Hematopoietic multipotent progenitor cell (in vitro differentiated cells): Measurements from ENCODE around the gene CHKA. TPM values are rescaled to one million over a fixed set of nuclear protein-coding genes. Genes with fewer than 3 reads are reported as not detected.

Source experiments
- DNase-seq, 3 donors: peaks; one replicate each; pipeline ENCODE4 v3.0.0-alpha.2; 2011 to 2015; ENCODE audit warnings: low read depth in 2 of 3, low spot score in 2 of 3
- total RNA-seq: library from RNA; depleted of rRNA; stranded (reverse); fragments of >200 nt; gene quantifications from one replicate; pipeline ENCODE4 v1.2.3, GENCODE V29; 2012

The CHKA gene
- total RNA-seq, 1 donor, result 24.5 TPM

DNA sequence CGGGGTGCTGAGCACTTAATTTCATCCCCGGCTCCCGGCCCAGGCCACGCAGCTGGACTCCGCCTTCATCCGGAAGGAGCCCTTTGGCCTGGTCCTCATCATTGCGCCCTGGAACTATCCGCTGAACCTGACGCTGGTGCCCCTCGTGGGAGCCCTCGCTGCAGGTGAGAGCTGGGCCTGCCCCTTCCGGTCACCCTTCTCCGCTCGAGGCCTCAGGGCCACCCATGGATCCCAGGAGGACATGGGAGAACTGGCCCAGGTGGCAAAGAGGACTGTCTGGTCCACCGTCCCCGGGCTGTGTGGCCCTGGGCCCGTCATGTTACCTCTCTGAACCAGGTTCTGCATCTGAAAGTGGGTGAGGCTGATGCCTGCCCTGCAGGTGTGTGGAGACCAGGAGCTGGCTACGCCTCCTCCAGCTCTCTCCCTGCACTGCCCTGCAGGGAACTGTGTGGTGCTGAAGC lies 102.4 kb downstream of the CHKA start:
- DNase-seq, result no peak

DNA sequence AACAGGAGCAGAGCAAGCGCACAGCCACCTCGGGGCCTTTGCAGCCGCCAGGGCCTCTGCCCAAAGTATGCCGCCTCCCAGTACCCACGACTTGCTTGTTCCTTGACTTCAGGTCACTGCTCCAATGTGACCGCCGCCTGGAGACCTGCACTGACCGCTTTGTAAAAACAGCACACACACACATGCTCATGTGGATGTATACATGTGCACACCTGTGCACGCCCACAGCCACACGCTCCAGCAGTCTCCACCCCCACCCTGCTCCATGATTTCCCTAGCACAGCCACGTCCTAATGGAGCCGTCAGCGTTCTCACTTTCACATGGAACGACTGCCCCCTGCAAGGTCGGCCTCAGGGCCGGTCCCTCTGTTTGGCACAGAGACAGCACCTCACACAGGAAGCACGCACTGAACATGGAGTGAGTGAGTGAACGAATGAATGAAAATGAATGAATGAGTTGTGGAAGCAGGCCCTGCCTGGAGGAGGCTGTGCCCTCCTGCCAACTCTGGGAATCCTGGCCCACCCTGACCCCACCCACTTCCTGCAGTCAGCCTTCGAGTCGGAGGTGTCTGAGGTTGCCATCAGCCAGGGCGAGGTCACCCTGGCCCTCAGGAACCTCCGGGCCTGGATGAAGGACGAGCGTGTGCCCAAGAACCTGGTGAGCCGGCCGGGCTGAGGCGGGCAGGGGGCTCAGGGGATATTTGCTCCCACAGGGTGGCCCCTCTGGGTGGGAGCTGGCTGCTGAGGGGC lies 103.0 kb downstream of the CHKA start:
- DNase-seq, result no peak

DNA sequence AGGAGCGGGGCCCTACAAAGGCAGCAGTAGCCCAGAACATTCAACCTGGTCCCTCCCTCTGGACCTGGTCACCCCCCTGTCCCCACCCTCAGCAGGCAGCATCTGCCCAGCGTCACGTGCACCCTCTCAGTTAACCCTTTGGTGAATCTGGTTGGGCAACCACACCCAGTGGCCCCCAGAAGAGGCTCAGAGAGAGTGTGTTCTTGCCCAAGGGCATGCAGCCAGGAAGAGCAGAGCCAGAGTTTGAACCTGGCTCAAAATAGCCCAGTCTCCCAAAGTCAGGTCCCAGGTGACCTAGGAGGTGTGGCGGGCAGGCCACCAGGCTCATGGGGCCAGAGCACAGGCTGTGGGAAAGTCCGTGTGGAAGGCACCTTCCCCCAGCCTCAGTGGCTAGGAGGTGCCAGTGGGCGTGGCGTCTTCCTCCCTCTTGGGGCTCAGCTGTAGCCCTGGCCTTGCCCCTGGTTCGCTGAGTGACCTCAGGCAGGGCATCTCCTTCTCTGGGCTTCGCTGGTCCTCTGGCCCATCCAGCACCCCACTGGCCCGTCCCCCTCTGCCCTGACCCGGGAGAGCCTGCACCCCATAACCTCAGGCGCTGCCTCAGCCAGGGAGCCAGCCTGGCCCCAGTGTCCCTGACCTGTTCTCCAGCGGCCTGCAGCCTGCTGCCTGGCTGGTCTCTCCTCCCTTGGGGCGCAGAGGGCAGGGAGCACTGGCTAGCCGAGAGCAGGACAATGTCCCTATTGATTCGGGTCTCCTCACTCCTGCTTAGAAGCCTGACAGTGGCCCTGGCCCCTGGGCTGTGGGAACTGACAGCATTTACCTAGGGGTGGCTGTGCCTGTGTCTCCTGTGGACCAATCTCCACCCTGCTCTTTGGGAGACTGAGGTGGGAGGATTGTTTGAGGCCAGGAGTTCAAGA lies 104.0 kb downstream of the CHKA start:
- no peak for DNase-seq

DNA sequence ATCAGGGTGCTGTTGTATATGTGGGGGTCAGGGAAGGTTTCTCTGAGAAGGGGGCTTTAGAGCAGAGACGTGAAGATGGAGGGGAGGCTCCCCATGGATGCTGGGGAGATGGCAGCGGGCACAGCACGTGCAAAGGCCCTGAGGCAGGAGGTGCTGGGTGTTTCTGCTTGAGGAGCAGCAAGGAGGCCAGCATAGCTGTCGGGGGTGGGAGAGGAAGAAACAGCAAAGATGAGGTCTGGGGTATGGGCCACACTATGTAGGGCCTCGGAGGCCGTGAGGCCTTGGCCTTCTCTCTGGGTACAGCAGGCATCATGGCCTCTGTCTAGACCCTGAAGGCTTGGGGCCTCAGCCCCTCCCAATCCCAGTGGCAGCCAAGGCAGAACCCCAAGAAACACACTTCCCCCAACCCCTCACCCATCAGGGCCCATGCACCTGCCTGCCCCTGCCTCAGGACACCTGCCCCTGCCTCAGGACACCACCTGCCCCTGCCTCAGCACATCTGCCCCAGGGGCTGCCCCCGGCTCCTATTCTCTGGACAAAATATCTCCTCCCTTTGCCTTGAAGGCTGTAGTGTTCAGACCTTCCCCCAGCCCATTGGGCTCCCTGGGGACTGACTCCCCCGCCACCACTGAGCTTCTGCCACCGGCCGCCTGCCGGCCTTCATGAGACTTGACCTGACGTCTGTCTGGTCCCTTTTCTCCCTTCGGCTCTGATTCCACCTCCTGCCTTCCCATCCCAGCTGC lies 104.9 kb downstream of the CHKA start:
- DNase-seq, result no peak

DNA sequence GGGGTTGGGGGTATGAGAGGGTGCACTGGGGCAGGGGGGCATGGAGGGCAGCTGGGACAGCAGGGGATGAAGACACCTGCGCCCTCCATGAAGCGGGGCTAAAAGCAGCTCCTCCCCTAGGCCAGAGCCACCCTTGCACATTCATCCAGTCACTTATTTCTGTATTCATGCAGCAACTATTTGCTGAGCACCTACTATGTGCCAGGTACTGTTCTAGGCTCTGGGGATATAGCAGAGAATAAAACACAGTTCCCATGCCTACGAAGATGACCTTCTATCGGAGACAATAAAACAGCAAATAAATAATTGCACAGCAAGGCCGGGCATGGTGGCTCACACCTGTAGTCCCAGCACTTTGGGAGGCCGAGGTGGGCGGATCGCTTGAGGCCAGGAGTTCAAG lies 105.7 kb downstream of the CHKA start:
- DNase-seq, result no peak

DNA sequence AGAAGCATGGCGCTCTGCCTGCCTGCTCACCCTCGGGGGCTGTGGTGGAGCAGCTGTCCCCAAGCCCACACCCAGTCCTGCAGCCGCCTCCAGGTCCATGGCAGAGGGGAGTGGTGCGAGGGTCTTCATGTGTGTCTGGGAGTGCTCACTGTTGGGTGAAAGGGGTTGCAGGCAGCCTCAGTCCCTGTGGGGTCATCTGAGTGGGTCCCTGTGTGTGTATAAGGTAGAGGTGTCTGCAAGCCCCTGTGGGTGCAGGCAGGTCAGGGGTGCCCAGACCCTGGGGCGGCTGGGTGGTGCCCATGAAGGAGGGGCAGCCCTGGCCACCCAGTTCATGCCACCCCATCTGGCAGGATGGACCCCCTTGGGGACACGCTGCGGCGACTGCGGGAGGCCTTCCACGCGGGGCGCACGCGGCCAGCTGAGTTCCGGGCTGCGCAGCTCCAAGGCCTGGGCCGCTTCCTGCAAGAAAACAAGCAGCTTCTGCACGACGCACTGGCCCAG lies 106.2 kb downstream of the CHKA start:
- no peak for DNase-seq

DNA sequence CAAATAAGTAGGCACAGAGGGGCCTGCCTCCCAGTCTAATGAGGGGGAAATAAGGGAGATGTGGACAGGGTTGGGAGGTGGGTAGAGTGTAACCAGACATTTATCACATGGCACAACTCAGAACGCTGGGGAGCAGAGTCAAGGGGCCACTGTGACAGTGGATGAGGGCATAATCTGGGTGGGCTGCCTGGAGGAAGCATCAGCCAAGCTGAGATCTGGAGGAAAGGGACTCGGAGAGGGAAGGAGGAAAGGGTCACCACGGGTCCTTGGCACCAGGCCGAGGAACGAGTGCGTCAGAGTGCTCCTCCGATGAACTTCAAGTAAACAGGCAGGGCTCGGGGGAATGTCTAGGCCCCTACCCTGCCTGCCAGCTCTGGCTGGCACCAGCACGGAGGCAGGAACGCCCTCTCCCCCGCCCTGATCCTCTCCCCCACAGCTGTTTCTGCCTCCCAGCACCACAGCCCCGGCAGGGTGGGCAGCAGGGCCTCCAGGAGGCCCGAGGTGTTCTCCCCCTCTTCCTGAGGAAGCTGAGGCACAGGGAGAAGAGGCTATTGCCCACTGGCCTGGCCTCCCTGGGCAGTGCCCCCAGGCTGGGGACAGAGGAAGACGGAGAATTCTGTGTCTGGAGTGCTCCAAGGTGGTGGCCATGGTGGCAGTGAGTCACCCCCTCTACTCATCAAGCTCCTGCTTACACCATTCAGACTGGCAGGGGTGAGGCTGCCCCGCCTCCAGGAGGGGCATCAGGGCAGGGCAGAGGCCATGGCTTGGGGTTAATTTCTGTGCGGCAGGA lies 106.8 kb downstream of the CHKA start:
- DNase-seq, result peak in 2 of 3 donors; percentile 68 to 74

DNA sequence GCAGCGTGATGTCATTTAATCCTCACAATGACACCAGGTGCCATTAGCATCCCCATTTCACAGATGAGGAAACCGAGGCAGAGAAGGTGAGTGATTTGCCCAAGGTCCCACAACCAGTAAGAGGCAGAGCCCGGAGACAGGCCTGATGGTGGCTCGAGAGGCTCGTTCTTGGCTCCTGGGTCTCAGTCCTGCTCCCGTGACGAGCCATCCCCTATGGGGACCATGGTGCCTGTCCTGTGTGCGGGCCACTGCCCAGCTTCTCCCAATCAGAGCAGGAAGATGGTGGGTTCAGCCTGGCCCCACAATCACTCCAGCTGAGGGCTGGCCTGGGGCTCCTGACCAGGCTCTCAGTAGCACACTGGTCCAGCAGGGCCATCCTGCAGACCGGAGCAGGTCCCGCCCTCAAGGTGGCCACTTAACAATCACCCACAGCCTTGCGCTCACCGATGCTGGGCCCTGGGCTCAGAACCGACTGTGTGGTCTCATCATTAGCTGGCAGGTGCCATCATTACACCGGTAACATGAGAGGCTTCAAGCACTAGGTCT lies 107.5 kb downstream of the CHKA start:
- no peak for DNase-seq

DNA sequence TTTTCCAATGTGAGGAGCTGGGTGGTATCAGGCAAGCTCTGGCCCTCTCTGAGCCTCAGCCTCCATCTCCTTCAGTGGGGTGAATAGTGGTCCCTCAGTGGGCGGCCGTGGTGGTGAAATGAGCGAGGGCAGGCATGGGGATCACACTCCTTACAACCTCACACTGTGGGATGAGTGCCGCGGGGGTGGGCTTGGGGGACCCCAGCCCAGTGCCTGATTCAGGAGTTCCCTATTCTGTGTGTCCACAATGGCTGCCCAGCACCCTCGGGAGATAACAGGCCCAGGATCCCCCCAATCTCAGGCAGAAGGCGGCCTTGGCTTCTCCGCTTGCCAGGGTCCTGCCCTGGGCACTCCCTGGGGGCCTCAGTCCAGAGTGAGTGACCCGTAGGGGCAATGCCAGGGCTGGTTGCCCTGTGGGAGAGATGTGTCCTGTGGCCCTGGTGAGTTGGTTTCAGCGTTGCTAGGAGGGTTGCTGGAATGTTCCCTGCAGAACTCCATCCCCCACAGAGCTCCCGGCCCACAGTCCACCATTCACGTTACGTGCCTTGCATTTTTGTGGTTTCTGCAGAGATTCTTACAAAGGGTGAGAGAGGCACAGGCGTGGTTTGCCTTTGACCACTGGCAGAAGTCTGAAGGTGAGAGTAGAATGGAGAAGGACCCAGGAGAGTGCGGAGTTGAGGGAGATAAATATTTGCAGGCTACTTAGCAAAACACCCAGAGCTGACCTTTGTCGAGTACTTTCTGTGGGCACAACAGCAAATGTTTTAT lies 108.2 kb downstream of the CHKA start:
- no peak for DNase-seq

DNA sequence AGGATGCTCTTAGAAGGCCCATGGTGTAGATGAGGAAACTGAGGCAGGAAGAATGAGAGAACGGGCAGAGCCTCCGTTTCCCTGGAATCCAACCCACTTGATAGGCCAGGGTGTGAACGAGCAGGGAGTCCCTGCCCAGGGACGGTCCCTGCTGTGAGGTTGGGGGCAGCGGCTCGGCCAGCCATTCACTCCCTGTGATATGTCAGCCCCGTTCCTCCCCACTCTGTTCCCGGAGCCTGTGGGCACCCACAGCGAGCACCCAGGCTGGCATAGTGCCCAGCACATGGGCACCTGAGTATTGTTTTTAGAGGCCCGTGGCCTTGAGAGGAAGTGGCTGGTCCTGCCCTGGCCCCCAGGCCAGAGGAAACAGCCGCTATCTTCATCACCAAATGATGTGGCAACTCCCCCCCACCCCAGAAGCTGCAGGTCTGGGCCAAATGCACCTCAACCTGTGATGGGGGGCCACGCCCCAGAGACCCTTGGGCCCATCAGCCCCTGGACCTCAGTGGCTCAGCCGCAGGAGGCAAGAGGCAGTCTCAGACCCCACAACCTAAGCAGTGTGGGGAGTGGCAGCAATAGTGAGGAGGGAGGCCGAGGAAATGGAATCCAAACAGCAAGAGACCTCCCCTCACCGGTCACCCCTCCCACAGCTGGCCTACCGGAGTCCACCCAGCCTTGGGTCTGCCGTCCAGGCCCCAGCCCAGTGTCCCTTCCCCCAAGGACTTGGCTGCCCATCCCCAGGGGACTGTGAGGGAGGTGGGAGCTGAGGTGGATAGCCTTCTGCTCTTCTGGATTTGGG lies 108.9 kb downstream of the CHKA start:
- DNase-seq, result peak in 1 of 3 donors; percentile 21

DNA sequence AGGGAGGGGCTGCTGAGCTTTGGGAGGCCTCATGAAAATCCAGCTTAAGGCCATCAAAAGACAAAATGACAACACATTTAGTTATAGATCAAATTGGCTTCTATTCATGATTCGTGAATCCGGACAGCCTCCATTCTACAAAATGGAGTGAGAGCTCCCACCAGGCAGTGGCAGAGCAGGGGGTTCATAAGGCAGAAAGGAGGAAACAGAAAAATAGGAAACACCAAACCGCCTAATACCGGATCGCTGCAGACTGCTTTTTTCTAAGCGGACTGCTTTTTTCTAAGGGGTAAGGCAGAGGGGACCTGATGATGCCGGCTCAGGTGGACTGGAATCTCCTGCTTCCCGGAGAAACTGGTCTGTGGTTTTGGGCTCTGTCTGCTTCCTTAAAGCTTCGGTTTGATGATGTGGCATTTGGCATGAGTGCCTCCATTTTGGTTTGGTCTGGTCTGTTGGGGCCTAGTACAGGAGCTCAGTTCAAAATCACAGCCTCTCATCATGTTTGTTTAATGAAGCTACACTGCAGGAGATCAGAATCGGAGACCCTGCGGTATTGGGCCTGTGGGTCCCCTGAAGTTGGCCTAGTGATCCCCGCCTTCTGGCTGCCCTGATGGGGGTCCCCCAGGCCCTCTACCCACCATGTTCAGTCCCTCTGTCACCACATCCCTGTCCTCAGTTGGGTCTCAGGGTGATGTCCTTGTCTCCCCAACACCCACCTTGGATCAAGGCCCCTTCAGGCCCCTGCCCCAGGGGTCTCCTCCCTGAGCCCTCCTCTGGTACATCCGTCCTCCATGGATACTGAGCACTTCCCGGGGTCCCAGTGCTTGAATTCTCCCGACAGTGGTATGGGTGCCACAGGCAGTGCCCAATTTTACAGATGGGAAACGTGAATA lies 109.9 kb downstream of the CHKA start:
- peak in 1 of 3 donors; percentile 59 for DNase-seq

DNA sequence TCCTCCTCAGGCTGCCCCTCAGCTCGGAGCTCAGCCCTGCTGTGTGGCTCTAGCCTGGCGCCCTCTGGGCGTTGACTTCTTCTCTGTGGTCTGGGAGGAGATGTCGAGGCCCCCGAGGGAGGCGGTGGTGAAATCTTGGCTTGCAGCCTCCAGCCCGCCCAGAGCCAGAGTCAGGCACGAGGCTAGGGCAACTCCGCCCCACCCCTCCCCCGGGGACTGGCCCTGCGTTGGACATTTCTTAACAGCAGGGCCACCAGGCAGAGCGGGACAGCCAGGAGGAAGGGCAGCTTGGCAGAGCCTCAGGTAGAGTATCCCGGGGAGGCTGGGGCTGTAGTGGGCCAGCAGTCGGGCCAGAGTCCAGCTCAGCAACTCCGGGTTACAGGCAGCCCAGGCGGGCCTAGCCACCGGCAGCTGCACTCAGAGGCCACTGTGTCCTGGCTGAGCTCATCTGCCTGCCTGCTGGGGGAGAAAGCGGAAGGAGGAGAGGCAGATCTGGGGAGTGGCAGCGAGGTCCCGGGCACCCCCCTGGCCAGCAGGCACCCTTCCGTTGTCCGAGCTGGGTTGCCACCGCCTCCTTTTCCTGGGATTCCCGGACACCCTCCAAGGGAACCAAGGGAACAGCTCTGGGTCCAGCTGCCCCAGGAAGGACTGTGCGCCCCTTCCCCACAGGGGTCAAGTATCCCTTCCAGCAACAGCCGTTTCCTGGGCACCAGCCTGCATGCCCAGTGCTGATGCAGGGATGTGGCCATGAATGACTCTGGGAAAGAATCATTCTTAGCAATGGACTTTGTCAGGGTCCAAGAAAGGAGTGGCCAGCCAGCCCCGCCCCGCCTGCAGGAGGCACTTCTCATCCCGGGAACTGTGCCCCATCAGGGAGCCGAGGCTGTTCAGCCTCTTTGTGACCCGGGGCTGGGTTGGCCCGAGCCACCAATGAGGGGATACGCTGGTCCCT lies 110.8 kb downstream of the CHKA start, which contains the start of gene ALDH3B1:
Gene ALDH3B1 (plus strand): TSS at position 238 of the 952 bp plus-strand sequence. CDS start 4,971 bp downstream, outside the sequence.
- DNase-seq, result peak in 2 of 3 donors; percentile 63 to 76

DNA sequence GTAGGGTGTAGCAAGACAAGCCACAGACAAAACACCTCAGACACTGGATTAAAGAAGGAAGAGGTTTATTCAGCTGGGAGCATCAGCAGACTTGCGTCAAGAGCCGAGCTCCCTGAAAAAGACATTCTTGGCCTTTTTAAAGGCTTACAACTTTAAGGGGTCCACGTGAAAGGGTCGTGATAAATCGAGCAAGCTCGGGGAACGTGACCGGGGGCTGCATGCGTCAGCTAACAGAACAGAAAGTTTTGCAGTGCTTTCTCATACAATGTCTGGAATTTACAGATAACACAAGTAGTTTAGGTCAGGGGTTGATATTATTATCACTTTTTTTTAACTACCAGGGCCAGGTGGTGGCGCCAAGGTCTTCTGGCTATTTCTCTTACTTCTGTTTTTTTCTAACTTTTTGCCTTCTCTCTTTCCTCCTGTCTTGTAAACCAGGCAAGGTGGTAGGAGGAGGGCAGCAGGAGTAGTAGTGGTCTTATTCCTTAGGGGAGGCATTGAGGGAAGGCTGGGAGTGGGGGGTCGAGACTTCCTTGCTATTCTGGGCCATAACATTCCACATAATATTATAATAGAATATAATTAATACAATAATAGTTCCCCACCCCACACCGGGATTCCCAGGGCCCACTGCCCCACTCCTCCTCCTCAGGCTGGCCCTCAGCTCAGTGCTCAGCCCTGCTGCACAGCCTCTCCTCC lies 111.6 kb downstream of the CHKA start:
- DNase-seq, result peak in 2 of 3 donors; percentile 79 to 86

DNA sequence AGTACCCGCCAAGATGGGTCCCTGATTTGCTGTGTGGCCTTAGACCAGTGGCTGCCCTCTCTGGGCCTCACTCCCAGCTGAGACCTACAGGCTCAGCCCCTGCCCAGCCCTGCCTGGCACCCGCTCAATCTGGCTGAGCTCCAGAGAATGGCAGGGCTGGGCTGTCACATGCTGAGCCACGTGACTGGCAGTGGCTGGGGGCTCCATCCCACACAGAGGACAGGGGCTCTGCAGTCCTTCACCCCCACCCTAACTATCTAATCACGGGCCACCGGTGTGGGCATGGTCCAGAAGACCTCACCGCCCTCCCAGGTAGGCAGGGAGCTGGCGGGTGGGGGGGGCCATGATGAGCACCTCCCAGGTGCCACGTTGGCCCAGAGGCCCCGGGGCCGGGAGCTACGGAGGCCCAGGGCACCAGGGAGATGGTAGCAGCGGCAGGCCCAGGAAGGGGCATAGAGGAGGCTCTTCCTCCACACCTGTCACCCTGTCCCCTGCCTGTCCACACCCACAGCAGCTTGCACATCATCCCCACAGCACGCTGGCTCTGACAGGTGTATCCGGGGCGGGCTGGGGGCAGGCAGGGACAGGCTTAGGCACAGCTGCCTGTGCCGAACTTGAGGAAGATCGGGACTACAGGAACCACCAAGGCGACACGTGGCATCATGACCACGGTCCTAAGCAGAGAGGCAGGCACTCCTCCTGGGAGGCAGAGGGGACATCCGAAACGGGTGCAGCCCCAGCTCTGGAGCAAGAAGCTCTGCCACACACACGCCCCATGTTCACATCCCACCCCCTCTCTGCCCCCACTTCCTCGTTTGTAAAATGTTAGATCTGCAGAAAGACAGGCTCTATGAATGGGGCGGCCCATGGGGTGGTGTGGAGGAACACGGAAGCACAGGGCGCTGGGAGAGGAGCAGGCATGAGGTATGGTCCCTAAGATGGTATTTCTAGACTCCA lies 112.5 kb downstream of the CHKA start:
- peak in 1 of 3 donors; percentile 64 for DNase-seq
